ENCODE results near the gene CLPSL1. TPM values are rescaled to one million over a fixed set of nuclear protein-coding genes. Genes with fewer than 3 reads are reported as not detected.

Gene CLPSL1
- total and polyA plus RNA-seq, 2 of the 4 experiments (the other 2 are of a cell fraction), result not detected

DNA sequence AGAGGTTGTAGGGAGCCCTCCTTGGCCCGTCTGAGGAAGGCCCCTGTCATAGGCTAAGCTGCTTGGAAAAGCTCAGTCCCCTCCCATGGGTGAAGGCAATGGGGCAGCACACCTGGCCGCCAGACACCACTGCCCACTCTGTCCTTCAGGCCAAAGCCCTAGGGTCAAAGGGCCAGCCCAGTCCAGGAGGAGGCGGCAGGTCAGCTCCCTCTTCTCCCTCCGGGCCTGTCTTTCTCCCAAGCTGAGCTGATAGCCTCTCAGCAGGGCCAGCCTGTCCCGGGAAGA lies 9.5 kb upstream of the CLPSL1 start:
- BruUV-seq (replicated peaks), result no TSS peak
- no peaks in the 10 kb centered on the region for H4K20me1 ChIP-seq (ENCODE audit: insufficient read depth, low read length)
- H3K4me3 ChIP-seq (ENCODE audit: insufficient read depth, low read depth, low read length), result no peak overlapping the region
- no peak overlapping the region for H3K14ac ChIP-seq (replicated peaks; ENCODE audit: low read depth, low read length)
- no peaks in the 10 kb centered on the region for H3K9me3 ChIP-seq (ENCODE audit: control insufficient read depth, insufficient read depth, low read length)
- no peak overlapping the region for H3K56ac ChIP-seq (ENCODE audit: extremely low read depth, insufficient read depth, low read length)
- POLR2A ChIA-PET (ENCODE audit: unreplicated experiment), result no interaction called here
- dilution Hi-C loops (cut with HindIII; ENCODE audit: low sequenced_read_pairs, unreplicated experiment), result no loop called here
- H4K5ac ChIP-seq (ENCODE audit: low read depth, low read length), result no peak overlapping the region
- no peak overlapping the region for H2AK9ac ChIP-seq (replicated peaks; ENCODE audit: low read depth, low read length, poor library complexity)
- TF ChIP-seq FOS (IDR thresholded peaks at IDR 0.05; ENCODE audit: low read depth, low read length) (no peak), POLR2A (IDR thresholded peaks at IDR 0.05; ENCODE audit: low read depth, low read length) (no peak), CEBPB (IDR thresholded peaks at IDR 0.05; ENCODE audit: low read depth, low read length) (no peak), RFX5 (IDR thresholded peaks at IDR 0.05; ENCODE audit: low read depth, low read length) (no peak), SMC3 (IDR thresholded peaks at IDR 0.05; ENCODE audit: low read depth, low read length) (no peak), MXI1 (IDR thresholded peaks at IDR 0.05; ENCODE audit: borderline replicate concordance, low read depth, low read length) (no peak), NFE2L2 (IDR thresholded peaks at IDR 0.05; ENCODE audit: low read depth, low read length) (no peak), CHD1 (IDR thresholded peaks at IDR 0.05; ENCODE audit: low read depth, low read length) (no peak), MAFK (IDR thresholded peaks at IDR 0.05; ENCODE audit: low read depth, low read length) (no peak), RCOR1 (IDR thresholded peaks at IDR 0.05; ENCODE audit: insufficient replicate concordance, low read length) (no peak), MAZ (IDR thresholded peaks at IDR 0.05; ENCODE audit: borderline replicate concordance, low read depth, low read length) (no peak), BHLHE40 (IDR thresholded peaks at IDR 0.05; ENCODE audit: low read depth, low read length) (no peak), RAD21 (IDR thresholded peaks at IDR 0.05; ENCODE audit: low read length) (no peak)
- TF ChIP-seq, protein P1, sequence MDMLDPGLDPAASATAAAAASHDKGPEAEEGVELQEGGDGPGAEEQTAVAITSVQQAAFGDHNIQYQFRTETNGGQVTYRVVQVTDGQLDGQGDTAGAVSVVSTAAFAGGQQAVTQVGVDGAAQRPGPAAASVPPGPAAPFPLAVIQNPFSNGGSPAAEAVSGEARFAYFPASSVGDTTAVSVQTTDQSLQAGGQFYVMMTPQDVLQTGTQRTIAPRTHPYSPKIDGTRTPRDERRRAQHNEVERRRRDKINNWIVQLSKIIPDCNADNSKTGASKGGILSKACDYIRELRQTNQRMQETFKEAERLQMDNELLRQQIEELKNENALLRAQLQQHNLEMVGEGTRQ (IDR thresholded peaks at IDR 0.05; ENCODE audit: low read depth, low read length), result no peak
- TF ChIP-seq, protein P2, sequence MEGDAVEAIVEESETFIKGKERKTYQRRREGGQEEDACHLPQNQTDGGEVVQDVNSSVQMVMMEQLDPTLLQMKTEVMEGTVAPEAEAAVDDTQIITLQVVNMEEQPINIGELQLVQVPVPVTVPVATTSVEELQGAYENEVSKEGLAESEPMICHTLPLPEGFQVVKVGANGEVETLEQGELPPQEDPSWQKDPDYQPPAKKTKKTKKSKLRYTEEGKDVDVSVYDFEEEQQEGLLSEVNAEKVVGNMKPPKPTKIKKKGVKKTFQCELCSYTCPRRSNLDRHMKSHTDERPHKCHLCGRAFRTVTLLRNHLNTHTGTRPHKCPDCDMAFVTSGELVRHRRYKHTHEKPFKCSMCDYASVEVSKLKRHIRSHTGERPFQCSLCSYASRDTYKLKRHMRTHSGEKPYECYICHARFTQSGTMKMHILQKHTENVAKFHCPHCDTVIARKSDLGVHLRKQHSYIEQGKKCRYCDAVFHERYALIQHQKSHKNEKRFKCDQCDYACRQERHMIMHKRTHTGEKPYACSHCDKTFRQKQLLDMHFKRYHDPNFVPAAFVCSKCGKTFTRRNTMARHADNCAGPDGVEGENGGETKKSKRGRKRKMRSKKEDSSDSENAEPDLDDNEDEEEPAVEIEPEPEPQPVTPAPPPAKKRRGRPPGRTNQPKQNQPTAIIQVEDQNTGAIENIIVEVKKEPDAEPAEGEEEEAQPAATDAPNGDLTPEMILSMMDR (conservative IDR thresholded peaks at IDR 0.05; ENCODE audit: low read depth, low read length), result no peak
- TF ChIP-seq, protein P3, sequence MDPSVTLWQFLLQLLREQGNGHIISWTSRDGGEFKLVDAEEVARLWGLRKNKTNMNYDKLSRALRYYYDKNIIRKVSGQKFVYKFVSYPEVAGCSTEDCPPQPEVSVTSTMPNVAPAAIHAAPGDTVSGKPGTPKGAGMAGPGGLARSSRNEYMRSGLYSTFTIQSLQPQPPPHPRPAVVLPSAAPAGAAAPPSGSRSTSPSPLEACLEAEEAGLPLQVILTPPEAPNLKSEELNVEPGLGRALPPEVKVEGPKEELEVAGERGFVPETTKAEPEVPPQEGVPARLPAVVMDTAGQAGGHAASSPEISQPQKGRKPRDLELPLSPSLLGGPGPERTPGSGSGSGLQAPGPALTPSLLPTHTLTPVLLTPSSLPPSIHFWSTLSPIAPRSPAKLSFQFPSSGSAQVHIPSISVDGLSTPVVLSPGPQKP (IDR thresholded peaks at IDR 0.05; ENCODE audit: borderline replicate concordance, low read depth, low read length), result no peak
- H2AK5ac ChIP-seq (ENCODE audit: low read depth, low read length), result no peak overlapping the region
- H3K4me1 ChIP-seq (ENCODE audit: control insufficient read depth, insufficient read depth, low read length), result no peaks in the 10 kb centered on the region
- CTCF ChIA-PET, result no interaction called here
- H3K27ac ChIP-seq (ENCODE audit: insufficient read depth, low read length), result no peak overlapping the region
- DNase-seq (no peak), ATAC-seq (ENCODE audit: low read depth) (no peak)
- intact Hi-C loops (cut with micrococcal nuclease), result no loop called here
- H3K18ac ChIP-seq (ENCODE audit: low read depth, low read length), result no peak overlapping the region
- no peak overlapping the region for H2BK120ac ChIP-seq (ENCODE audit: low read depth, low read length)
- no peak overlapping the region for H3K4me2 ChIP-seq (ENCODE audit: low read depth, low read length)
- no peak overlapping the region for H2BK15ac ChIP-seq (ENCODE audit: low read depth, low read length)
- peaks cover 43% of the 10 kb centered on the region for H3K27me3 ChIP-seq (ENCODE audit: control insufficient read depth, insufficient read depth, low read length)
- no peak overlapping the region for H3K23ac ChIP-seq (ENCODE audit: low read depth, low read length)
- H2BK5ac ChIP-seq (ENCODE audit: low read depth, low read length, poor library complexity, severe bottlenecking), result no peak overlapping the region
- no peak overlapping the region for H2AFZ ChIP-seq (replicated peaks; ENCODE audit: low read length, poor library complexity)
- H3K36me3 ChIP-seq (ENCODE audit: control insufficient read depth, insufficient read depth, low read length), result no peaks in the 10 kb centered on the region
- H3K79me1 ChIP-seq (ENCODE audit: low read depth in 1 of 2, low read length in 2 of 2), result no peaks in the 10 kb centered on the region
- WGBS, 2 experiments (ENCODE audit: extremely low coverage in 2 of 2, insufficient read length in 1 of 2), result 52% methylated on average over 2 of the region's 5 CpGs; no CpG with 5 or more reads in 1 of the 2 experiments
- no peak overlapping the region for H2BK20ac ChIP-seq (ENCODE audit: low read depth, low read length)
- no peak overlapping the region for H4K8ac ChIP-seq (ENCODE audit: low read depth in 2 of 2, low read length in 2 of 2)
- no peak overlapping the region for H3K9ac ChIP-seq (ENCODE audit: low read depth, low read length)
- in situ Hi-C loops (cut with MboI; ENCODE audit: low sequenced_read_pairs), result no loop called here
- H3K4ac ChIP-seq (ENCODE audit: low read depth, low read length), result no peak overlapping the region
- no peak overlapping the region for H4K91ac ChIP-seq (ENCODE audit: insufficient read depth, low read depth, low read length)
- H3K9me1 ChIP-seq (ENCODE audit: insufficient read depth, low read length), result no peaks in the 10 kb centered on the region
